A673 (cell line): ENCODE measurements around the gene SNED1. TPM values are rescaled to one million over a fixed set of nuclear protein-coding genes. Genes with fewer than 3 reads are reported as not detected.

Experiments
- BruUV-seq: library from RNA; stranded (reverse); fragments of 400-500 nt; replicated peaks from 2 replicates; lab custom pipeline; 2021; lab: Mats Ljungman, UMichigan
- CTCF ChIA-PET: fragments of 300-600 bp; sonication (Branson Sonifier 250); formaldehyde crosslinking; loops from one replicate; lab custom pipeline; 2022; ENCODE audit warnings: antibody characterized with exemption; lab: Charles Lee
- POLR2A ChIA-PET: fragments of 300-600 bp; sonication (Branson Sonifier 250); formaldehyde crosslinking; loops from one replicate; lab custom pipeline; 2022; ENCODE audit warnings: antibody characterized with exemption; ENCODE audit not compliant: low non-redundant PET; lab: Charles Lee
- DNase-seq: peaks from one replicate; pipeline ENCODE4 v3.0.0-alpha.2; 2015; ENCODE audit warnings: low spot score
- H3K27ac ChIP-seq: fragments of 200-600 bp; sonication (generic); 2 replicates; pipeline ENCODE4 v1.5.1; 2016; ENCODE audit warnings: mixed run types, low read depth, mild to moderate bottlenecking, mixed read lengths, antibody characterized with exemption, low read length; ENCODE audit not compliant: poor library complexity, severe bottlenecking
- H3K27me3 ChIP-seq: fragments of 200-600 bp; sonication (generic); replicated peaks from 2 replicates; pipeline ENCODE4 v1.6.1; 2017; ENCODE audit warnings: mixed run types, low read depth, mild to moderate bottlenecking, mixed read lengths, antibody characterized with exemption, low read length; ENCODE audit not compliant: insufficient read depth, poor library complexity
- H3K36me3 ChIP-seq: fragments of 200-600 bp; sonication (generic); 2 replicates; pipeline ENCODE4 v1.6.1; 2016; ENCODE audit warnings: mixed run types, mild to moderate bottlenecking, mixed read lengths, antibody characterized with exemption, low read length; ENCODE audit not compliant: insufficient read depth, poor library complexity, severe bottlenecking
- H3K4me1 ChIP-seq: fragments of 200-600 bp; sonication (generic); 2 replicates; pipeline ENCODE4 v1.6.1; 2017; ENCODE audit warnings: mixed run types, mild to moderate bottlenecking, mixed read lengths, antibody characterized with exemption, low read length; ENCODE audit not compliant: insufficient read depth, poor library complexity, severe bottlenecking
- H3K4me3 ChIP-seq: fragments of 200-600 bp; sonication (generic); 2 replicates; pipeline ENCODE4 v1.5.1; 2016; ENCODE audit warnings: low read depth, mixed run types, mild to moderate bottlenecking, mixed read lengths, low read length; ENCODE audit not compliant: poor library complexity, severe bottlenecking
- H3K9me3 ChIP-seq: fragments of 200-600 bp; sonication (generic); 2 replicates; pipeline ENCODE4 v1.6.1; 2016; ENCODE audit warnings: mixed run types, low read depth, mild to moderate bottlenecking, mixed read lengths, antibody characterized with exemption, low read length; ENCODE audit not compliant: poor library complexity, severe bottlenecking
- CTCF ChIP-seq: fragments of 300-800, 200-600 bp; sonication (generic); conservative IDR thresholded peaks from 2 replicates; pipeline ENCODE4 v1.5.1; 2017; ENCODE audit warnings: low read depth, mild to moderate bottlenecking, antibody characterized with exemption, low read length, moderate library complexity, mixed read lengths
- EZH2 ChIP-seq: fragments of 200-600 bp; sonication (generic); IDR thresholded peaks from 2 replicates; pipeline ENCODE4 v1.6.1; 2017; ENCODE audit warnings: borderline replicate concordance, low read depth, mild to moderate bottlenecking, mixed read lengths, antibody characterized with exemption, low read length; ENCODE audit not compliant: poor library complexity, severe bottlenecking
- intact Hi-C: fragments of 100-400 bp; cut with micrococcal nuclease; formaldehyde crosslinking; loops from one replicate; pipeline ENCODE4 v1.10.0; 2022; ENCODE audit not compliant: unreplicated experiment
- total RNA-seq: library from RNA; stranded (reverse); gene quantifications from 2 replicates; pipeline ENCODE4 v1.2.3, GENCODE V29; 2021

SNED1 gene
- total RNA-seq, 1 experiment from 2014 or later, result 3.0 TPM

GRCh38 chr2:241037498-241037897 is 39.1 kb downstream of the SNED1 start:
- Histone ChIP-seq H3K27ac (no peak overlapping the region), H3K36me3 (no peaks in the 10 kb centered on the region), H3K27me3 (peaks cover under 1% of the 10 kb centered on the region), H3K4me3 (no peak overlapping the region), H3K9me3 (no peaks in the 10 kb centered on the region), H3K4me1 (no peaks in the 10 kb centered on the region)
- DNase-seq, result no peak
- no TSS peak for BruUV-seq
- ChIA-PET CTCF (no interaction called here), POLR2A (no interaction called here)
- intact Hi-C loops, result no loop called here
- no peak for TF ChIP-seq CTCF
- TF ChIP-seq EZH2, result no peak

DNA sequence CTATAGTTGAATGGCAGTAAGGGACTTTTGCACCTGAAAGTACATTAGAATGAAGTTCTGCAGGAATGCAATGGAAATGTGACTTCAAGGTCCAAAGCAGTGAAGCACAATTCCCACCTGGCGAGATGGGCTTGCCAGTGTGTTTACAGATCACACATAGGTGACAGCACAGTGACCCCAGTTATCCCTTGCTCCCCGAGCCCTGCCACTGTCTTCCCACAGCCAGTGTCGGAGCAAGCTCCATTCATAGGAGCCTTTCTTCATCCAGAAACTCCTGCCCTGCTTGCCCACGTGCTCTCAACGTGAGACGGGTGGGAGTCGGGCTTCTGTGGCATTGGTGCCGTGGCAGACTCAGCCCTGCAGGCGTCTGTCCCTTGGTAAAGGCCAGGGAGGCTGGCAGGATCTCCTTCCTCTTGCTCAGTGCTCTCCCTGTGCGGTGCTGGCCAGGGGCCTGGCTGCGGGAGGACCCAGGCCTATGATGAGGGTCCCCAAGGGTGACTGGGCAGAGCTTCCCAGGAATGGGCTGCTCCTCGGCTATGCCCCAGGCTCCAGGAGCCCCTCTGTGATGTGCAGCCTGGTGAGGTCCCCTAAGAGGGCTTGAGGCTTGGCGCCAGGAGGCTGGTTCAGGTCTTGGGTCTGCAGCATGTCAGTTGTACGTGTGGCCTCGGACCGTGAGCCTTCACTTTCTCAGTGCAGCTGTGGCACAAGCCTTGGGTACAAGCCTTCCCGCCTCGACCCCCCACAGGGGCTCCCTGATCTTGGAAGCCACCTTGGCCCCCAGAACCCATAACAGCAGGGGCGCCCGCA is 40.2 kb downstream of the SNED1 start:
- POLR2A ChIA-PET, result no interaction called here
- H3K27me3 ChIP-seq, result peaks cover 5% of the 10 kb centered on the region
- no peaks in the 10 kb centered on the region for H3K4me1 ChIP-seq
- H3K36me3 ChIP-seq, result no peaks in the 10 kb centered on the region
- no peak for DNase-seq
- no peak overlapping the region for H3K27ac ChIP-seq
- intact Hi-C loops, result no loop called here
- BruUV-seq, result no TSS peak
- TF ChIP-seq CTCF (no peak), EZH2 (no peak)
- H3K4me3 ChIP-seq, result no peak overlapping the region
- CTCF ChIA-PET, result no interaction called here
- H3K9me3 ChIP-seq, result no peaks in the 10 kb centered on the region

- H3K4me1 ChIP-seq, result no peaks in the 10 kb centered on the region
- intact Hi-C loops, result no loop called here
These were observed 41.0 kb downstream of the SNED1 start for GRCh38 chr2:241039416-241039815.

More at GRCh38 chr2:241039416-241039815, 41.0 kb downstream of the SNED1 start:
- CTCF ChIA-PET, result no interaction called here
- no TSS peak for BruUV-seq
- peaks cover 5% of the 10 kb centered on the region for H3K27me3 ChIP-seq
- TF ChIP-seq CTCF, result no peak
- TF ChIP-seq EZH2, result no peak
- H3K27ac ChIP-seq, result no peak overlapping the region
- no peak for DNase-seq
- H3K36me3 ChIP-seq, result no peaks in the 10 kb centered on the region
- no peak overlapping the region for H3K4me3 ChIP-seq
- POLR2A ChIA-PET, result no interaction called here
- no peaks in the 10 kb centered on the region for H3K9me3 ChIP-seq
